ENCODE data around the gene CD44.

Gene CD44

GRCh38 chr11:35165423-35166368 is 26.7 kb downstream of the CD44 start:
- DNase-seq (ENCODE audit: low spot score) = peak; percentile 69
- no peak for TF ChIP-seq CTCF (IDR thresholded peaks at IDR 0.05; ENCODE audit: extremely low read depth, insufficient read depth, missing control alignments)
- in situ Hi-C loops (cut with MboI; ENCODE audit: low pct_unique_long_range_greater_than_20kb, low sequenced_read_pairs, unreplicated experiment) = no loop called here

GRCh38 chr11:35166369-35167360 is 27.7 kb downstream of the CD44 start:
- in situ Hi-C loops (cut with MboI; ENCODE audit: low pct_unique_long_range_greater_than_20kb, low sequenced_read_pairs, unreplicated experiment) = no loop called here
- DNase-seq (ENCODE audit: low spot score) = no peak
- TF ChIP-seq CTCF (IDR thresholded peaks at IDR 0.05; ENCODE audit: extremely low read depth, insufficient read depth, missing control alignments) = no peak

GRCh38 chr11:35167426-35167954 is 28.5 kb downstream of the CD44 start:
- in situ Hi-C loops (cut with MboI; ENCODE audit: low pct_unique_long_range_greater_than_20kb, low sequenced_read_pairs, unreplicated experiment) = no loop called here
- no peak for DNase-seq (ENCODE audit: low spot score)
- TF ChIP-seq CTCF (IDR thresholded peaks at IDR 0.05; ENCODE audit: extremely low read depth, insufficient read depth, missing control alignments) = no peak

GRCh38 chr11:35168671-35169070 is 29.7 kb downstream of the CD44 start:
- in situ Hi-C loops (cut with MboI; ENCODE audit: low pct_unique_long_range_greater_than_20kb, low sequenced_read_pairs, unreplicated experiment) = no loop called here
- no peak for TF ChIP-seq CTCF (IDR thresholded peaks at IDR 0.05; ENCODE audit: extremely low read depth, insufficient read depth, missing control alignments)
- no peak for DNase-seq (ENCODE audit: low spot score)

GRCh38 chr11:35169112-35169511 is 30.1 kb downstream of the CD44 start:
- no peak for TF ChIP-seq CTCF (IDR thresholded peaks at IDR 0.05; ENCODE audit: extremely low read depth, insufficient read depth, missing control alignments)
- in situ Hi-C loops (cut with MboI; ENCODE audit: low pct_unique_long_range_greater_than_20kb, low sequenced_read_pairs, unreplicated experiment) = no loop called here
- DNase-seq (ENCODE audit: low spot score) = no peak

GRCh38 chr11:35169754-35170153 is 30.8 kb downstream of the CD44 start:
- no peak for TF ChIP-seq CTCF (IDR thresholded peaks at IDR 0.05; ENCODE audit: extremely low read depth, insufficient read depth, missing control alignments)
- in situ Hi-C loops (cut with MboI; ENCODE audit: low pct_unique_long_range_greater_than_20kb, low sequenced_read_pairs, unreplicated experiment) = no loop called here
- DNase-seq (ENCODE audit: low spot score) = no peak
